K562 (cell line): ENCODE measurements around the gene PLA2G2E. TPM values are rescaled to one million over a fixed set of nuclear protein-coding genes. Genes with fewer than 3 reads are reported as not detected.

Experiments
- ARID3A ChIP-seq: IDR thresholded peaks from 2 replicates; pipeline ENCODE4 v1.6.1; 2012; ENCODE audit warnings: low read depth, low read length, improper control_type of control experiment, borderline replicate concordance
- CXXC5 ChIP-seq: fragments of 250-450 bp; sonication (Bioruptor Pico); IDR thresholded peaks from 2 replicates; pipeline ENCODE4 v1.8.0; 2022; ENCODE audit warnings: inconsistent platforms, mild to moderate bottlenecking, moderate library complexity
- HNRNPUL1 ChIP-seq: fragments of 200-400 bp; formaldehyde crosslinking; IDR thresholded peaks from 2 replicates; pipeline ENCODE4 v1.6.1; 2017; ENCODE audit warnings: low read length
- HOMEZ ChIP-seq: fragments of 250-450 bp; sonication (Bioruptor Pico); IDR thresholded peaks from 2 replicates; pipeline ENCODE4 v1.4.0; 2020; ENCODE audit warnings: mild to moderate bottlenecking, moderate library complexity
- KLF6 ChIP-seq: fragments of 250-450 bp; sonication (Bioruptor Pico); IDR thresholded peaks from 2 replicates; pipeline ENCODE4 v1.4.0; 2020; ENCODE audit warnings: mild to moderate bottlenecking, moderate library complexity, borderline replicate concordance
- L3MBTL2 ChIP-seq: fragments of 450-650 bp; IDR thresholded peaks from 2 replicates; pipeline ENCODE4 v1.6.1; 2016; ENCODE audit warnings: mild to moderate bottlenecking, moderate library complexity
- MTA3 ChIP-seq: fragments of 450-650 bp; formaldehyde crosslinking; IDR thresholded peaks from 2 replicates; pipeline ENCODE4 v1.6.1; 2017; ENCODE audit warnings: mild to moderate bottlenecking, borderline replicate concordance
- THRB ChIP-seq: fragments of 450-650 bp; formaldehyde crosslinking; conservative IDR thresholded peaks from 2 replicates; pipeline ENCODE4 v1.4.0; 2022; ENCODE audit warnings: mild to moderate bottlenecking, missing genetic modification characterization
- ZBTB43 ChIP-seq: sonication (generic); formaldehyde crosslinking; IDR thresholded peaks from 2 replicates; pipeline ENCODE4 v1.8.0; 2023; ENCODE audit warnings: mild to moderate bottlenecking, missing genetic modification reagents
- ZNF395 ChIP-seq: fragments of 200-800 bp; sonication (Bioruptor generic); IDR thresholded peaks from 2 replicates; pipeline ENCODE4 v1.6.1; 2017; ENCODE audit warnings: missing genetic modification characterization, missing compliant biosample characterization
- ZNF449 ChIP-seq: fragments of 250-450 bp; sonication (Bioruptor Pico); IDR thresholded peaks from 2 replicates; pipeline ENCODE4 v1.8.0; 2022; ENCODE audit warnings: moderate library complexity, mild to moderate bottlenecking, inconsistent platforms
- polyA plus RNA-seq, 8 experiments: library from polyadenylated mRNA; depleted of rRNA in 4 of 8; stranded (reverse) in 5 of 8; unstranded in 3 of 8; fragments of >200 nt; fragmentation: Nextera tagmentation in 2 of 8; fragmentation: Illumina TruSeq in 1 of 8; extraction: Ambion mirVana in 2 of 8; extraction: Trizol in 1 of 8; gene quantifications; 2 replicates each; pipeline versions ENCODE4 v1.2.1 to v1.2.3, GENCODE V29; 2011 to 2014; ENCODE audit warnings: inconsistent platforms in 1 of 8, missing spikeins in 1 of 8
- total RNA-seq, 7 experiments: library from RNA; depleted of rRNA in 6 of 7; stranded (reverse); fragments of >200 nt in 6 of 7; fragmentation: Illumina TruSeq in 2 of 7; extraction: Trizol in 2 of 7; gene quantifications; 2 replicates each; pipeline versions ENCODE4 v1.2.1 to v1.2.3, GENCODE V29; 2011 to 2021; ENCODE audit warnings: low replicate concordance in 1 of 7

Gene PLA2G2E
- total and polyA plus RNA-seq, 9 of the 15 experiments (the other 6 are each of a cell fraction or from before 2014, with no cell fraction given) = not detected

GRCh38 chr1:19877821-19878636 lies 45.4 kb downstream of the PLA2G2E start (continued):
- TF ChIP-seq THRB (CRISPR knock-in tag) (peak; percentile 73; the same call in 1 of the 2 replicates), ZNF449 (0 out of 2 replicates have a peak, but pooled peaks have one; percentile 59), L3MBTL2 (peak; percentile 99), ZNF395 (CRISPR knock-in tag) (peak; percentile 85; the same call in 1 of the 2 replicates), ZBTB43 (CRISPR knock-in tag) (no peak), MTA3 (peak; percentile 89), KLF6 (CRISPR knock-in tag) (peak; percentile 82; the same call in 1 of the 2 replicates), HOMEZ (CRISPR knock-in tag) (no peak), ARID3A (peak; percentile 70; the same call in 1 of the 2 replicates), CXXC5 (CRISPR knock-in tag) (peak; percentile 46), HNRNPUL1 (no peak)
